ENCODE data around the gene ATP6V1B1.

The ATP6V1B1 gene

GRCh38 chr2:70902067-70902442 lies 33.6 kb upstream of the ATP6V1B1 start:
- no peak for DNase-seq

GRCh38 chr2:70902579-70902978 lies 33.1 kb upstream of the ATP6V1B1 start:
- no peak for DNase-seq

- DNase-seq = no peak
These were observed 32.5 kb upstream of the ATP6V1B1 start for GRCh38 chr2:70903171-70903570.

- no peak for DNase-seq
These were observed 31.9 kb upstream of the ATP6V1B1 start for GRCh38 chr2:70903641-70904340.

- DNase-seq = no peak
These were observed 31.1 kb upstream of the ATP6V1B1 start for GRCh38 chr2:70904371-70905216.

- DNase-seq = no peak
These were observed 30.0 kb upstream of the ATP6V1B1 start for GRCh38 chr2:70905443-70906421.

GRCh38 chr2:70906439-70907005 lies 29.2 kb upstream of the ATP6V1B1 start:
- DNase-seq = no peak

- DNase-seq = no peak
These were observed 28.3 kb upstream of the ATP6V1B1 start for GRCh38 chr2:70907130-70908057.

GRCh38 chr2:70916291-70916690 lies 19.4 kb upstream of the ATP6V1B1 start:
- no peak for DNase-seq

- no peak for DNase-seq
These were observed 17.7 kb upstream of the ATP6V1B1 start for GRCh38 chr2:70918016-70918415.

- peak; percentile 76 for DNase-seq
These were observed 15.9 kb upstream of the ATP6V1B1 start for GRCh38 chr2:70919672-70920366.

- no peak for DNase-seq
These were observed 15.4 kb upstream of the ATP6V1B1 start for GRCh38 chr2:70920367-70920715.

GRCh38 chr2:70921031-70921430 lies 14.7 kb upstream of the ATP6V1B1 start:
- no peak for DNase-seq

GRCh38 chr2:70921839-70922234 lies 13.9 kb upstream of the ATP6V1B1 start:
- no peak for DNase-seq

- DNase-seq = no peak
These were observed 13.2 kb upstream of the ATP6V1B1 start for GRCh38 chr2:70922235-70923234.

GRCh38 chr2:70923378-70924015 lies 12.2 kb upstream of the ATP6V1B1 start:
- DNase-seq = no peak

GRCh38 chr2:70926042-70926441 lies 9.7 kb upstream of the ATP6V1B1 start:
- DNase-seq = no peak

- no peak for DNase-seq
These were observed 8.6 kb upstream of the ATP6V1B1 start for GRCh38 chr2:70927138-70927537.

- DNase-seq = no peak
These were observed 8.1 kb upstream of the ATP6V1B1 start for GRCh38 chr2:70927641-70928040.
